Measurements from ENCODE around the gene ROBO2. TPM values are rescaled to one million over a fixed set of nuclear protein-coding genes. Genes with fewer than 3 reads are reported as not detected.

The ROBO2 gene
- total and polyA plus RNA-seq, 11 donors: 0.04 to 0.93 (median 0.06) TPM; not detected in 6

- H3K4me3 ChIP-seq: no peak overlapping the region
- intact Hi-C loops (cut with DNase I): no loop called here
- no peaks in the 10 kb centered on the region for H3K9me3 ChIP-seq
- ATAC-seq (no peak), DNase-seq (no peak)
- no peak for TF ChIP-seq POLR2A (IDR thresholded peaks at IDR 0.05)
- TF ChIP-seq, protein P1, sequence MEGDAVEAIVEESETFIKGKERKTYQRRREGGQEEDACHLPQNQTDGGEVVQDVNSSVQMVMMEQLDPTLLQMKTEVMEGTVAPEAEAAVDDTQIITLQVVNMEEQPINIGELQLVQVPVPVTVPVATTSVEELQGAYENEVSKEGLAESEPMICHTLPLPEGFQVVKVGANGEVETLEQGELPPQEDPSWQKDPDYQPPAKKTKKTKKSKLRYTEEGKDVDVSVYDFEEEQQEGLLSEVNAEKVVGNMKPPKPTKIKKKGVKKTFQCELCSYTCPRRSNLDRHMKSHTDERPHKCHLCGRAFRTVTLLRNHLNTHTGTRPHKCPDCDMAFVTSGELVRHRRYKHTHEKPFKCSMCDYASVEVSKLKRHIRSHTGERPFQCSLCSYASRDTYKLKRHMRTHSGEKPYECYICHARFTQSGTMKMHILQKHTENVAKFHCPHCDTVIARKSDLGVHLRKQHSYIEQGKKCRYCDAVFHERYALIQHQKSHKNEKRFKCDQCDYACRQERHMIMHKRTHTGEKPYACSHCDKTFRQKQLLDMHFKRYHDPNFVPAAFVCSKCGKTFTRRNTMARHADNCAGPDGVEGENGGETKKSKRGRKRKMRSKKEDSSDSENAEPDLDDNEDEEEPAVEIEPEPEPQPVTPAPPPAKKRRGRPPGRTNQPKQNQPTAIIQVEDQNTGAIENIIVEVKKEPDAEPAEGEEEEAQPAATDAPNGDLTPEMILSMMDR (IDR thresholded peaks at IDR 0.05): no peak
- WGBS, 4 donors: 77 to 82% (median 78%) methylated on average over 3 of the region's 3 CpGs
- no peak overlapping the region for H3K27ac ChIP-seq
- H3K27me3 ChIP-seq: no peaks in the 10 kb centered on the region
- no peaks in the 10 kb centered on the region for H3K4me1 ChIP-seq
- no peaks in the 10 kb centered on the region for H3K36me3 ChIP-seq
These were observed 340.2 kb downstream of the ROBO2 start for GRCh38 chr3:77380136-77380535.

DNA sequence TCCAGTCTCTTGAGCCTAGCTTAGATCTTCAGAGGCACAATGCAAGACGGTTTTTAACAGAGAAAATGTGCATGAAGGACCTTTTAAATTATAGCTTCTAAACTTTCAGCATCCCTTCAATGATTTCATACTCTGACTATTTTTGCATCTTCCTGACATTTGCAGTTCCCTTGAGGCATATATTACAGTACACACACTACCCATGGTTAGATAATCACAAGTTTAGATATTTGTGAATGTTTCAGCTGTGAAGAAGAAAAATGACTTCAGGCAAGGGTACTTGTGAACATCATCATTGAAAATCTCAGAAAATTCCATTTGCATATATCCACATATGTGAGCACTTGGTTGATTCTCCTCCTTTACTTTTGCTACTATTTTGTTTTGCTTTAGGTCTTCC is 341.5 kb downstream of the ROBO2 start:
- intact Hi-C loops (cut with DNase I): no loop called here
- Histone ChIP-seq H3K36me3 (no peaks in the 10 kb centered on the region), H3K4me1 (no peaks in the 10 kb centered on the region), H3K4me3 (no peak overlapping the region), H3K27me3 (no peaks in the 10 kb centered on the region), H3K9me3 (no peaks in the 10 kb centered on the region), H3K27ac (no peak overlapping the region)
- 0 to 30% (median 7%) methylated on average over 1 of the region's 1 CpG for WGBS, 4 donors
- ATAC-seq: no peak
- no peak for DNase-seq
- TF ChIP-seq, protein P1 (IDR thresholded peaks at IDR 0.05): no peak
- TF ChIP-seq POLR2A (IDR thresholded peaks at IDR 0.05): no peak

DNA sequence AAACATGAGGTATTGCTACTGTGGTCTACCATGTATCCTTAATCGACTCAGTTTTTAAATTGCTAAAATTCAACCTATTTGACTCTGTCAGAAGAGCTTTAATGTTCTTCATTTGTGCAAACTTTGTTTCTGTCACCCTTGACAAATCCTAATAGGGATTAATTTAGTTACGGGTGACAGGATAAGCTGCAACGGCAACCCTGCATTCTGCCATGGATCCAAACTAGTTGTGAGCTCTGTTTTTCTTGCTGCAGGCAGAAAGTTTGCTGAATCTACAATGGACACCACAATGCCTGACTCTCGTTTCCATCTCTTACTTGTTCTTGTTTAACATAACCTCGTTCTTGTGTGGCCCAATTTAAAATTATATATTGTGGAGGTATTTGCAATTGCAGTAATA is 352.3 kb downstream of the ROBO2 start:
- Histone ChIP-seq H3K4me1 (no peaks in the 10 kb centered on the region), H3K9me3 (no peaks in the 10 kb centered on the region), H3K4me3 (no peak overlapping the region), H3K27me3 (no peaks in the 10 kb centered on the region), H3K36me3 (no peaks in the 10 kb centered on the region), H3K27ac (no peak overlapping the region)
- no peak for ATAC-seq
- WGBS, 4 donors: 75 to 83% (median 80%) methylated on average over 5 of the region's 5 CpGs
- no peak for DNase-seq
- intact Hi-C loops (cut with DNase I): no loop called here
- TF ChIP-seq, protein P1 (IDR thresholded peaks at IDR 0.05): no peak
- no peak for TF ChIP-seq POLR2A (IDR thresholded peaks at IDR 0.05)

DNA sequence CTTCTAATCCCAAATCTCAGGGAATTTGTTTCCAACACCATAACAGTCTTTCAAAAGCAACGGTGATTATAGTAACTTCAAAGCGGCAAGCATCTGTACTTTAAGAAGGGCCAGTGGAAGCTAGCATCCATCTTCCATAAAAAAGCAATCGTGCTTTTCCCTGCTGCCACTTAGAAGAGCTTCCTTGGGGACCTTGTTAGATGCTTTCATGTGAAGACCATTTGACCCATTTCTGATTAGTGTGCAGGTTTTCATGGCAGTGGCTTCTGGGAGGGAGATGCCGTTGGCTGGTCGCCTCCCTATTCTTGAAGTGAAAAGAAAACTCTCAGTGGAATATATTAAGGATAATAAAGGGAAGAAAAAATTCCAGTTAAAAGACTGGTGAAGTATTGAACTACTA is 354.1 kb downstream of the ROBO2 start:
- H3K36me3 ChIP-seq: no peaks in the 10 kb centered on the region
- ATAC-seq (no peak), DNase-seq (no peak)
- no peaks in the 10 kb centered on the region for H3K4me1 ChIP-seq
- intact Hi-C loops (cut with DNase I): no loop called here
- no peak overlapping the region for H3K27ac ChIP-seq
- TF ChIP-seq POLR2A (IDR thresholded peaks at IDR 0.05): no peak
- TF ChIP-seq, protein P1 (IDR thresholded peaks at IDR 0.05): no peak
- no peak overlapping the region for H3K4me3 ChIP-seq
- H3K9me3 ChIP-seq: peaks cover 0 to 5% (median 0%) of the 10 kb centered on the region in 12 donors
- 77 to 91% (median 80%) methylated on average over 5 of the region's 5 CpGs for WGBS, 4 donors
- H3K27me3 ChIP-seq: no peaks in the 10 kb centered on the region

Measured in heart left ventricle (tissue), 16 donors.